Occipital lobe (tissue), 2 donors: ENCODE results near the gene ANKMY1. TPM values are rescaled to one million over a fixed set of nuclear protein-coding genes. Genes with fewer than 3 reads are reported as not detected.

Experiments used
- DNase-seq: peaks from one replicate; lab custom pipeline; 2025; lab: John Stamatoyannopoulos, UW
- total RNA-seq: library from RNA; depleted of rRNA; stranded (reverse); fragments of >200 nt; gene quantifications from one replicate; pipeline ENCODE4 v1.2.3, GENCODE V29; 2014

The ANKMY1 gene, protein sequence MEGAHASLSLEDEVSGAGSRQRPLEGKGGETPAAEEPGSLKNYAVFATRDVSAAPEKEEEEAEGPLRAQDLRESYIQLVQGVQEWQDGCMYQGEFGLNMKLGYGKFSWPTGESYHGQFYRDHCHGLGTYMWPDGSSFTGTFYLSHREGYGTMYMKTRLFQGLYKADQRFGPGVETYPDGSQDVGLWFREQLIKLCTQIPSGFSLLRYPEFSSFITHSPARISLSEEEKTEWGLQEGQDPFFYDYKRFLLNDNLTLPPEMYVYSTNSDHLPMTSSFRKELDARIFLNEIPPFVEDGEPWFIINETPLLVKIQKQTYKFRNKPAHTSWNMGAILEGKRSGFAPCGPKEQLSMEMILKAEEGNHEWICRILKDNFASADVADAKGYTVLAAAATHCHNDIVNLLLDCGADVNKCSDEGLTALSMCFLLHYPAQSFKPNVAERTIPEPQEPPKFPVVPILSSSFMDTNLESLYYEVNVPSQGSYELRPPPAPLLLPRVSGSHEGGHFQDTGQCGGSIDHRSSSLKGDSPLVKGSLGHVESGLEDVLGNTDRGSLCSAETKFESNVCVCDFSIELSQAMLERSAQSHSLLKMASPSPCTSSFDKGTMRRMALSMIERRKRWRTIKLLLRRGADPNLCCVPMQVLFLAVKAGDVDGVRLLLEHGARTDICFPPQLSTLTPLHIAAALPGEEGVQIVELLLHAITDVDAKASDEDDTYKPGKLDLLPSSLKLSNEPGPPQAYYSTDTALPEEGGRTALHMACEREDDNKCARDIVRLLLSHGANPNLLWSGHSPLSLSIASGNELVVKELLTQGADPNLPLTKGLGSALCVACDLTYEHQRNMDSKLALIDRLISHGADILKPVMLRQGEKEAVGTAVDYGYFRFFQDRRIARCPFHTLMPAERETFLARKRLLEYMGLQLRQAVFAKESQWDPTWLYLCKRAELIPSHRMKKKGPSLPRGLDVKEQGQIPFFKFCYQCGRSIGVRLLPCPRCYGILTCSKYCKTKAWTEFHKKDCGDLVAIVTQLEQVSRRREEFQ
- total RNA-seq: 5.6 TPM

DNA sequence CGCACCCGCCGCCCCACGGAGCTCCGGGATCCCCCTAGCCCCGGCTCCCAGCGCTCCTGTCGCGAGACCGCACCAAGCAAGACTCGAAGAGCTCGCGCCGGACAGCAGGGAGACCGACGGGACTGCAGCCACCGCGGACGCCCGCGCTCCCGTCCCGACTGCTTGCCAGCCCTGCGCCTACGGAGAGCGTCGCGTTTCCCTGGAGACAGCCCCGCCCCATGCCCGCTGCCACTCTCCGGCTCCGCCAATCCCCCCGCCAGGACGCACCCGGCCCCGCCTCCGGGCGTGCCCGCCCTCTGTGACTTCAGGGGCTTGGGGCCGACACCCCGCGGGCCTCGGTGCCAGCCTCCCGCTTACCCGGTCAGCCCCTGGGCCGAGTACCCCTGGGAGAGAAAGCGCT lies at the start of gene ANKMY1:
ANKMY1 (minus strand) TSS at position 181 of the 400 bp plus-strand sequence. CDS start 653 bp downstream, outside the sequence.
- peak; percentile 42 for DNase-seq

- no peak for DNase-seq
Measured at GRCh38 chr2:240605867-240606743, 48.3 kb upstream of the ANKMY1 start.

DNA sequence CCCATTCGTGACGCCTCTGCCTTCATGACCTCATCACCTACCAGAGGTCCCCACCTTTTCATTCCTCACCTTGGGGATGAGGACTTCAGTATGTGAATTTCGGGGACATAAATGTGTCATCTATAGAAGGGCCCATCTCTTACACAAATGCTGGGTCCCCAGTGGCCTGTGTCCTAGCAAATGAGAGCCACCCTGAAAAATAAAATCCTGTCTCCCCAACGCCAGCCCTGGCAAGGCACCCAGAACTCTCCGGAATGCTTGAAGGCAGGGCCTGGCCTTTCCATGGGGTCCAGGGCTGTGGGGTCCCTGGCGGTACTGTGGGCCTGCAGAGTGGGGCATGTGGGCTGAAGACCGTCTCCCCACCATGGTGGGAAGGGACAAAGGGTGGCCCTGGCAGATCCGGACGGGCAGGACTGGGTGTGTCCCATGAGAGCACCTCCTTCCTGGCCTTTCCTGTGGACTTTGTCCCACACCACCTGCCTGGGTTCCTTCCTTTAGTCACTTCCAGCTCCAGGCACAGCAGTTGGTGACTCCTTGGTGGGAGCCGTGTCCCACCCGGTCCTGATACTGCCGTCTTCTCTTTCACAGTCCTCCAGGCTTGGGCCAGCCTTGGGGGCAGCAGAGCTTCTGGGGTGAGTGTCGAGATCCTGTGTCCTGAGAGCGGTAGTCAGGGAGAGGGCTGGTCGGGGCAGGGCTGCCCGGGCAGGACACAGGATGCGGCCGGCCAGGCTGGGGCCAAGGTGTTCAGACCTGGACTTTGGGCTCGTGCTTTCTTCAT lies 47.3 kb upstream of the ANKMY1 start:
- no peak for DNase-seq

DNA sequence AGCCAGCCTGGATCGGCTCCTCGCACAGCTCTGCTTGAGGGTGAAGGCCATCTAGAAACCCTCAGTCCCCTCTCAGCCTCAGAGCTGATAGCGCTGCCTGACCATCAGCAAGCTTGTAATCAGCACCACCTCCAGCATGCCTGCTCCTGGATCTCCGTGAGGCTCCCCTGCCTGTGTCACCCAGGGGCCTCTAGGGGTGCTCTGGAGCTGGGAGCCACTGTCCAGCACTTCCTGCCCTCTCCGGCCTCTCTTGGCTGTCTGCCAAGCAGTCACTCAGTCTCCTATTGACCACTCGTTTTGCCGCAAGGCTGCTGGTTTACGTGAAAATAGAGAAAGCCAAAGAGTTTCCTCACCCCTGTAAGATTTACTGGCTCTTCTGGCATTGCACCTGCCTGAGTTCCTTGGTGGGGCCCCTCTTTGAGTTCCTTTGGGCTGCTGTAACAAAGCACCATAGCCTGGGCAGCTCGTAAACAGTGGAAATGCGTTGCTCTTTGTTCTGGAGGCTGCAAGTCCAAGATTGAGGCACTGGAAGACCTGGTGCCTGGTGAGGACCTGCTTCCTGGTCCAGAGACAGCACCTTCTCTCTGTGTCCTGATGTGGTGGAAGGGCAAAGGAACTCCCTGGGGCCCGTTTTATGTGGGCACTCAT lies 46.6 kb upstream of the ANKMY1 start:
- DNase-seq: peak; percentile 70

- no peak for DNase-seq
Measured at GRCh38 chr2:240603846-240604245, 46.1 kb upstream of the ANKMY1 start.

- DNase-seq: no peak
Measured at GRCh38 chr2:240603081-240603835, 45.5 kb upstream of the ANKMY1 start.

DNA sequence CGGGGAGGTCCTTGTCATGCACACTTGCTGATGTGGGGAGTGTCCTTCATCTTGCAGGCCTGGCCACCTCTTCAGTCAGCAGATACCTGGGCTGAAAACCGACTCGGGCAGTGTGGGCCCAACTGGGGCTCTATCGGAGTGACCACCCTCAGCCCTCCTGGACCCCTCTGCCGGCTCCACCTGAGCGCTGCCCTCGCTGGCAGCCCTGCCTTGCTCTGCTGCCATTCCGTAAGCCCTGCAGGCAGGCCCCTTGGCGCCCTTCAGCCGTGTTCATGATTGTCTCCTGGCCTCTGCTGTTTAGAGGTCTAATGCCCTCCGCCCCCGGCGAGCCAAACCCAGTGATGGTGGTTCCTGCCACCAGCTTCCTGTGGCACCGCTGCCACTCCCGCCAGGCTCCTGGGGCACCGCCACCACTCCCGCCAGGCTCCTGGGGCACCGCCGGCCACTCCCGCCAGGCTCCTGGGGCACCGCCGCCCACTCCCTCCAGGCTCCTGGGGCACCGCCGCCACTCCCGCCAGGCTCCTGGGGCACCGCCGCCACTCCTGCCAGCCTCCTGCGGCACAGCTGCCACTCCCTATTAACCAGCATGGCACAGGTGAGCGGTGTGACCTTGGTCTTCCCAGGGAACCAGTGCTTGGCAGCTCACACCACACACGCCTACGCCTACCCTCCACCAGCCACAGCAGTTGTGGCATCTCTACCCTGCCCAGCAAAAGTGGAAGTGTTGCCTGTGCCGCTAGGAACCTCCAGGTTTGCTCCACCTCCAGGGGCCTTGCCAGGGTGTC lies 44.7 kb upstream of the ANKMY1 start:
- no peak for DNase-seq

- no peak for DNase-seq
Measured at GRCh38 chr2:240601831-240602160, 44.0 kb upstream of the ANKMY1 start.

DNA sequence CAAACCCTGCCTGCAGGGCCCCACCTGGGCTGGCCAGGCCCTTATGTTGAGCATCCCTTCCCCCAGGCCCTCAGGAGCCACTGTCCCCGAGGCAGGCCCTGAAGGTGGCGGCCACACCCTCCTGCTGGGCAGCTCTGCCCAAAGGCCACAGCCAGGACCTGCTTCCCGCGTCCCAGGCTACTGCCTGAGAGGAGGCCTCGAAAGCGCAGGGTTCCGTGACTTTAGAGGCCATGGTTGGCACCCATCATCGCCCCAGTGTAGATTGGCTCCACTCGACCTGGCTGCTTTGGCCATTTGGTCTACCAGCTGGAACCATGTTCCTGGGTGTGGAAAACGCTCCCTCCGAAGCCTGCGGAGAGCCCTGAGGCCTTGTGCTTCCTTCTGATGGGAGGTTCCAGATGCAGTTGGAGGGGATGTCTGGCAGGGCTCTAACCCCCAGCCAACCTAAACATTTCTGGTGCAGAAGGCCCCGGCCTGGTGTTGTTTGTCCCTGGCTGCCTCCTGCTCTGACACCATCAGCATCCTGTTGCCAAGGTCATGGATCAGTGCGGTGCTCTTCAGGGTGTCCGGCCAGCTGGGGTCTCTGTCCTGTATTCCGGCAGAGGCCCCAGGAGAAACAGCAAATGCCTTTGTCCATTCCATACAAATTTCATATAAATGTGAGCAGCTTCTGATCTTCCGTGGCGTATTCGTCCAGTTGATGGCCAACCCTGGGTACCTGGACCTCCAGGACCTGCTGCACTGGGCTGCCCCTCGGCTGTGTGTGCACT lies 43.5 kb upstream of the ANKMY1 start:
- no peak for DNase-seq

DNA sequence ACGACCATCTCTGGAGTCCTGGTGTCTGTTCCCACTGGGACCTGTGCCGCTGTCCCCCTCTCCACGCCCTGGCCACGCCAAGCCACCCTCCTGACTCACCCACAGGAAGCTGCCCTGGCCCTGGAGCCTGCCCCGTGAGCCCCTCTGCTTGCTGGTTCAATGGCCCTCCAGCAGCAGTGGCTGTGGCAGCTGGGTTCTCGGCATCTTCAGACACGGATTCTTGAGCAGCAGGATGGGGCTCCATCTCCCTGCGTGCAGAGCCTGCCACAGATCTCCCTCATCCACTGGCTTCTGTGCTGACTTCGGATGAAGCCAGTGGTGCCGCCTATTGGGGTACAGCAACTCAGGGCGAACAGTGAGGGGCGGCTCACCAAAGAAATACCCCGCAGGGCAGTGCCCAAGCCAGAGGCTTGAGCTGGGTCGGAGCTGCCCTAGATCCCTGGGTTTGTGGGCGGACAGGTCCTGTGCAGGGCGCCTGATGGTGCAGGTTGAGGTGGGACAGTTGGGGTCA lies 42.7 kb upstream of the ANKMY1 start:
- no peak for DNase-seq

- DNase-seq: no peak
Measured at GRCh38 chr2:240599141-240599583, 41.4 kb upstream of the ANKMY1 start.

DNA sequence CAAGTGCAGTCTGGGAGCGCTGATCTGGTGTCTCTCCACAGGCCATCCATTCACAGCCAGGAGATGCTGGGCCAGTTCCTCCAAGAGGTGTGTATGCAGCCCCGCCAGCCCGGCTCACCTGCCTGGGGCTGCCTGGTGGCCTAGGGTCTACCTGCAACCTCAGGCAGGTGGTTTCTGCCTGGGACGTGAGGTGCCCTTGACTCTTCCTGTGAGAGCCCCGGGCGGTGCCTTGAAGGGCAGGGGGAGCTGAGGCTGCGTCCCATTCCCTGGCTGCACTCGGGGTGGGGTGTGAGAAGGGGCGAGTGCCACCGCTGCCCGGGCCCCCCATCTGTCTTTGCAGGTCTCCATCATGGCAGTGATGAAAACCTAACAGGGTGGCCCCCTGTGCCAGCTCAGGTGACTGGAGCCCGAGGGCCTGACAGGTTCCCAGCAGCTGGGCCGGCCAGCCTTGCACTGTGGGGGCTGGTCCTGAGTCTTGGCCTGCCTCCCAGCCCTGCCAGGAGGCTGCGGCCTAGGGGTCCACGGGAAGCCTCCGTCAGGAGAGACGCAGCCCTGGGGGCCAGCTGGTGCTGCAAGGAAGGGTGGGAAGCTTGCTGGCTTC lies 40.6 kb upstream of the ANKMY1 start:
- DNase-seq: no peak

- no peak for DNase-seq
Measured at GRCh38 chr2:240597419-240598181, 39.8 kb upstream of the ANKMY1 start.

DNA sequence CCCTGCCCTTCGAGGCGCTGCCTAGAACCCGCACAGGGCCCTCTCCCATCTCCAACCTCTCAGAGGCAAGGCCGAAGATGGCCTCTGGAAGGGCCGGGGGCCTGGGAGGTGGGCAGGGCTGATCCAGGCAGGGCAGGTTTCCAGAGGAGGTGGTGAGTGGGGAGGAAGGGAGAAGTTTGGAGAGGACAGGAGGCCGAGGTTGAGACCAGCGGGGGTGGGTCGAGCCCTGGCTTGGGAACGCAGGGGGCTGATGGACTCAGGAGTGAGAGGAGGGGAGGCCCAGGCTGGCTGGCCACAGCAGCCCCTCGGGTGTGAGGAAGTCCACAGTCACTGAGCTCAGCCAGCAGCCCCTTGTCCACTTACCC lies 39.2 kb upstream of the ANKMY1 start:
- DNase-seq: no peak

GRCh38 chr2:240596491-240596931 lies 38.7 kb upstream of the ANKMY1 start:
- peak; percentile 53 for DNase-seq

GRCh38 chr2:240596080-240596460 lies 38.3 kb upstream of the ANKMY1 start:
- no peak for DNase-seq
